Left colon (tissue), 2 donors: ENCODE data around the gene ITK. TPM values are rescaled to one million over a fixed set of nuclear protein-coding genes. Genes with fewer than 3 reads are reported as not detected.
"Not testable (repeated sequence)": the region's sequence is repeated elsewhere in the genome, so short reads cannot be mapped to it uniquely, and the experiment has no call there.

Experiments
- ATAC-seq: fragments of 200-7000 bp; cut with Tn5 transposase; one replicate; pipeline ENCODE4 v1.9.1; 2020; ENCODE audit warnings: mild to moderate bottlenecking, moderate library complexity
- DNase-seq, 2 donors: peaks; one replicate each; pipeline ENCODE4 v3.0.0-alpha.2; 2020
- intact Hi-C, 2 donors: fragments of 100-400 bp; cut with DNase I in 1 of 2; cut with micrococcal nuclease in 1 of 2; formaldehyde crosslinking; loops; one replicate each; pipeline versions ENCODE4 v1.11.2 to v1.14.0; 2022; cut with DNase I, micrococcal nuclease
- total RNA-seq, 2 donors: library from RNA; stranded (reverse); fragmentation: NEBNext Ultra II Directional; extraction: Animal tissue kit (Norgen Biotek cat#: 25700); gene quantifications; one replicate each; pipeline ENCODE4 v1.2.1, GENCODE V29; 2021
- donor health status: DM: no; HTN: no; CAD: no.
- donor health status: DM: yes; HTN: yes; CAD: no.

Gene ITK
- total RNA-seq, 2 donors from 2014 or later = 1.5 to 1.7 TPM

- ATAC-seq = no peak
- intact Hi-C loops = no loop called here
- DNase-seq = no peak
These were observed 14.1 kb upstream of the ITK start, which contains the start of gene GARIN3 for GRCh38 chr5:157166214-157167213. GARIN3 (minus strand) TSS chr5:157166264; CDS start chr5:157166168, 96 bp downstream.

- ATAC-seq (no peak), DNase-seq (no peak)
- intact Hi-C loops = no loop called here
These were observed 13.4 kb upstream of the ITK start for GRCh38 chr5:157167214-157167621.

- intact Hi-C loops = no loop called here
- DNase-seq (no peak), ATAC-seq (no peak)
These were observed 12.4 kb upstream of the ITK start for GRCh38 chr5:157168286-157168685.

- ATAC-seq = no peak
- DNase-seq = no peak
- intact Hi-C loops = no loop called here
These were observed 8.2 kb upstream of the ITK start for GRCh38 chr5:157172403-157172802.

GRCh38 chr5:157175071-157175612 lies 5.5 kb upstream of the ITK start:
- intact Hi-C loops = no loop called here
- ATAC-seq = no peak
- DNase-seq = no peak

- no peak for DNase-seq
- intact Hi-C loops = no loop called here
- ATAC-seq = no peak
These were observed 2.7 kb upstream of the ITK start for GRCh38 chr5:157177953-157178352.

- no peak for ATAC-seq
- DNase-seq = no peak
- intact Hi-C loops = no loop called here
These were observed 1.7 kb upstream of the ITK start for GRCh38 chr5:157178966-157179365.

GRCh38 chr5:157182143-157182757 lies 1.6 kb downstream of the ITK start:
- ATAC-seq = no peak
- intact Hi-C loops = no loop called here

GRCh38 chr5:157184117-157184670 lies 3.6 kb downstream of the ITK start:
- intact Hi-C loops = no loop called here
- no peak for ATAC-seq
- DNase-seq = no peak

More at GRCh38 chr5:157182143-157182757, 1.6 kb downstream of the ITK start:
- no peak for DNase-seq

GRCh38 chr5:157185122-157185521 lies 4.5 kb downstream of the ITK start:
- ATAC-seq, DNase-seq, intact Hi-C loops: not testable (repeated sequence)

GRCh38 chr5:157186309-157187045 lies 5.8 kb downstream of the ITK start:
- intact Hi-C loops = no loop called here

GRCh38 chr5:157187046-157187754 lies 6.6 kb downstream of the ITK start:
- DNase-seq = no peak
- intact Hi-C loops = no loop called here

More at GRCh38 chr5:157186309-157187045, 5.8 kb downstream of the ITK start:
- ATAC-seq (no peak), DNase-seq (no peak)

GRCh38 chr5:157188270-157188669 lies 7.6 kb downstream of the ITK start:
- DNase-seq = no peak
- intact Hi-C loops = no loop called here
- no peak for ATAC-seq

More at GRCh38 chr5:157187046-157187754, 6.6 kb downstream of the ITK start:
- no peak for ATAC-seq

GRCh38 chr5:157189223-157189622 lies 8.6 kb downstream of the ITK start:
- no peak for DNase-seq
- ATAC-seq = no peak
- intact Hi-C loops = no loop called here

GRCh38 chr5:157193699-157194424 lies 13.2 kb downstream of the ITK start:
- intact Hi-C loops = no loop called here
- DNase-seq (no peak), ATAC-seq (no peak)

GRCh38 chr5:157196045-157196444 lies 15.4 kb downstream of the ITK start:
- ATAC-seq (no peak), DNase-seq (no peak)
- intact Hi-C loops = no loop called here

GRCh38 chr5:157197086-157197485 lies 16.4 kb downstream of the ITK start:
- no peak for ATAC-seq
- DNase-seq = no peak
- intact Hi-C loops = no loop called here
